PFSK-1 (cell line): Measurements from ENCODE around the gene PHKG2.

ENCODE experiments used
- POLR2AphosphoS5 ChIP-seq: IDR thresholded peaks from 2 replicates; pipeline ENCODE4 v1.6.1; 2012; ENCODE audit warnings: low read depth, mild to moderate bottlenecking, control low read depth, low read length, moderate library complexity
- REST ChIP-seq, 2 experiments: IDR thresholded peaks; 2 replicates each; pipeline versions ENCODE4 v1.6.1 to v1.8.0; 2011 to 2012; ENCODE audit warnings: low read depth in 2 of 2, low read length in 2 of 2, control low read depth in 1 of 2, inconsistent platforms in 1 of 2, mild to moderate bottlenecking in 1 of 2, moderate library complexity in 1 of 2; ENCODE audit not compliant: insufficient read depth in 1 of 2
- SIN3A ChIP-seq: IDR thresholded peaks from 2 replicates; pipeline ENCODE4 v1.6.1; 2012; ENCODE audit warnings: mild to moderate bottlenecking, low read length, moderate library complexity, borderline replicate concordance; ENCODE audit not compliant: insufficient read depth
- TAF1 ChIP-seq: IDR thresholded peaks from 2 replicates; pipeline ENCODE4 v1.6.1; 2012; ENCODE audit warnings: low read length, control low read depth, borderline replicate concordance; ENCODE audit not compliant: insufficient read depth

GRCh38 chr16:30780021-30780420 is 31.8 kb downstream of the PHKG2 start:
- TF ChIP-seq REST (IDR thresholded peaks at IDR 0.05; ENCODE audit: insufficient read depth in 1 of 2, low read depth in 2 of 2, low read length in 2 of 2) (no peak), SIN3A (no peak), POLR2AphosphoS5 (no peak), TAF1 (no peak)
